ENCODE measurements around the gene ATL1. TPM values are rescaled to one million over a fixed set of nuclear protein-coding genes. Genes with fewer than 3 reads are reported as not detected.

The ATL1 gene
- total RNA-seq, 2 experiments from 2014 or later: 0.82 to 1.6 TPM

GRCh38 chr14:50530794-50531365 lies 29.1 kb upstream of the ATL1 start:
- peak overlapping the region; percentile 89 for H3K4me3 ChIP-seq (ENCODE audit: low read depth, low read length, poor library complexity, severe bottlenecking)
- ChIA-PET CTCF (ENCODE audit: unreplicated experiment) (no interaction called here), POLR2A (interaction anchor here (0.5 kb wide), 1 partner anchor 34 kb away, joined by 5 read pairs; no protein-coding TSS in a partner anchor)
- no peak for TF ChIP-seq EZH2phosphoT487 (IDR thresholded peaks at IDR 0.05; ENCODE audit: borderline replicate concordance, low read depth, low read length)
- no peak for TF ChIP-seq CTCF (conservative IDR thresholded peaks at IDR 0.05; ENCODE audit: low read length)
- BruUV-seq (replicated peaks): TSS peak; percentile 55
- DNase-seq (ENCODE audit: low spot score): peak; percentile 10
- H4K20me1 ChIP-seq (ENCODE audit: insufficient read depth, low read length): peaks cover 16% of the 10 kb centered on the region
- H3K9me2 ChIP-seq (ENCODE audit: insufficient read depth, low read length): no peaks in the 10 kb centered on the region
- no peak overlapping the region for H2AFZ ChIP-seq (ENCODE audit: low read length)
- intact Hi-C loops (cut with micrococcal nuclease; ENCODE audit: unreplicated experiment): loop anchor here (5.0 kb wide), 2 partner anchors 529 to 679 kb away; partner anchors contain the start of gene NEMF
- H3K4me2 ChIP-seq (ENCODE audit: low read length): peak overlapping the region; percentile 73
- no peak overlapping the region for H3K27ac ChIP-seq (ENCODE audit: low read depth, low read length, poor library complexity, severe bottlenecking)
- no peaks in the 10 kb centered on the region for H3K9me3 ChIP-seq (ENCODE audit: low read length)
- H3K36me3 ChIP-seq (ENCODE audit: insufficient read depth, low read length): peaks cover 23% of the 10 kb centered on the region
- H3K79me2 ChIP-seq (ENCODE audit: insufficient read depth, low read depth, low read length): peaks cover 58% of the 10 kb centered on the region
- peaks cover 27% of the 10 kb centered on the region for H3K4me1 ChIP-seq (ENCODE audit: insufficient read depth, low read length, poor library complexity, severe bottlenecking)

- Histone ChIP-seq H4K20me1 (ENCODE audit: insufficient read depth, low read length) (peaks cover 16% of the 10 kb centered on the region), H3K9me3 (ENCODE audit: low read length) (no peaks in the 10 kb centered on the region), H3K79me2 (ENCODE audit: insufficient read depth, low read depth, low read length) (peaks cover 51% of the 10 kb centered on the region), H3K9me2 (ENCODE audit: insufficient read depth, low read length) (no peaks in the 10 kb centered on the region), H3K4me2 (ENCODE audit: low read length) (peak overlapping the region; percentile 73), H3K4me1 (ENCODE audit: insufficient read depth, low read length, poor library complexity, severe bottlenecking) (peaks cover 27% of the 10 kb centered on the region), H3K36me3 (ENCODE audit: insufficient read depth, low read length) (peaks cover 18% of the 10 kb centered on the region; the same call in 1 of the 2 replicates), H3K27ac (ENCODE audit: low read depth, low read length, poor library complexity, severe bottlenecking) (peak overlapping the region; percentile 71), H2AFZ (ENCODE audit: low read length) (peak overlapping the region; percentile 68), H3K4me3 (ENCODE audit: low read depth, low read length, poor library complexity, severe bottlenecking) (peak overlapping the region; percentile 89)
- ChIA-PET POLR2A (no interaction called here), CTCF (ENCODE audit: unreplicated experiment) (no interaction called here)
- TF ChIP-seq EZH2phosphoT487 (IDR thresholded peaks at IDR 0.05; ENCODE audit: borderline replicate concordance, low read depth, low read length) (no peak), CTCF (conservative IDR thresholded peaks at IDR 0.05; ENCODE audit: low read length) (no peak)
- intact Hi-C loops (cut with micrococcal nuclease; ENCODE audit: unreplicated experiment): loop anchor here (1.0 to 5.0 kb wide), 9 partner anchors 211 to 898 kb away; partner anchors contain the start of genes DMAC2L, KLHDC2, L2HGDH and NEMF
- BruUV-seq (replicated peaks): no TSS peak
- peak; percentile 68 for DNase-seq (ENCODE audit: low spot score)
These were observed 28.1 kb upstream of the ATL1 start for GRCh38 chr14:50531595-50532501.

All from OCI-LY7 (cell line).